ENCODE data around the gene SUCLG2. TPM values are rescaled to one million over a fixed set of nuclear protein-coding genes. Genes with fewer than 3 reads are reported as not detected.

SUCLG2 gene
- total RNA-seq, 2 experiments from 2014 or later = 28.3 to 44.7 TPM

DNA sequence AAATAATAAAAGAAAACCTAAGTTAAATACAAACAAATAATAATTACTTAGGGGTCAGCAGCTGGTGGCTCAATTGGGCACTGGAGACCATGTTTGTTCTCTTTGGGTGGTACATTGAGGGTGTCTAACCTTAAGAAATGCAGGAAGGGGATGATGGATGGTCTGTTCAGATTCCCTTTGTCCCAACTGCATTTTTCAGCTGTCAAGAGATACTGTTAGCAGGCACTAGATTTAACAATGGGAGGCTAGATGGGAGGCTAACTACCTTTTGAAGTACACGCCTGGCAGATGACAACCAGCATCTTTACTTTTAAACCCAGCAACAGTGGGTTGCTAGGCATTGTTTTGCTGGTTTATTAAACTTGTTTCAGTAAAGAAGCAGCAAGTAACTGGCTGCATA is 222.5 kb downstream of the SUCLG2 start:
- Histone ChIP-seq H3K9me2 (ENCODE audit: insufficient read depth, low read length) (no peaks in the 10 kb centered on the region), H3K36me3 (ENCODE audit: insufficient read depth, low read length) (no peaks in the 10 kb centered on the region), H3K4me1 (ENCODE audit: insufficient read depth, low read length, poor library complexity, severe bottlenecking) (no peaks in the 10 kb centered on the region), H3K9me3 (ENCODE audit: low read length) (no peaks in the 10 kb centered on the region), H4K20me1 (ENCODE audit: insufficient read depth, low read length) (no peaks in the 10 kb centered on the region), H2AFZ (ENCODE audit: low read length) (no peak overlapping the region), H3K4me2 (ENCODE audit: low read length) (no peak overlapping the region), H3K27ac (ENCODE audit: low read depth, low read length, poor library complexity, severe bottlenecking) (no peak overlapping the region), H3K79me2 (ENCODE audit: insufficient read depth, low read depth, low read length) (no peaks in the 10 kb centered on the region), H3K4me3 (ENCODE audit: low read depth, low read length, poor library complexity, severe bottlenecking) (no peak overlapping the region)
- DNase-seq (ENCODE audit: low spot score) = no peak
- ChIA-PET CTCF (ENCODE audit: unreplicated experiment) (no interaction called here), POLR2A (interaction anchor here (0.6 to 1.7 kb wide), 2 partner anchors 65 to 129 kb away, joined by 4 to 5 read pairs; no protein-coding TSS in a partner anchor)
- TF ChIP-seq, protein P1, sequence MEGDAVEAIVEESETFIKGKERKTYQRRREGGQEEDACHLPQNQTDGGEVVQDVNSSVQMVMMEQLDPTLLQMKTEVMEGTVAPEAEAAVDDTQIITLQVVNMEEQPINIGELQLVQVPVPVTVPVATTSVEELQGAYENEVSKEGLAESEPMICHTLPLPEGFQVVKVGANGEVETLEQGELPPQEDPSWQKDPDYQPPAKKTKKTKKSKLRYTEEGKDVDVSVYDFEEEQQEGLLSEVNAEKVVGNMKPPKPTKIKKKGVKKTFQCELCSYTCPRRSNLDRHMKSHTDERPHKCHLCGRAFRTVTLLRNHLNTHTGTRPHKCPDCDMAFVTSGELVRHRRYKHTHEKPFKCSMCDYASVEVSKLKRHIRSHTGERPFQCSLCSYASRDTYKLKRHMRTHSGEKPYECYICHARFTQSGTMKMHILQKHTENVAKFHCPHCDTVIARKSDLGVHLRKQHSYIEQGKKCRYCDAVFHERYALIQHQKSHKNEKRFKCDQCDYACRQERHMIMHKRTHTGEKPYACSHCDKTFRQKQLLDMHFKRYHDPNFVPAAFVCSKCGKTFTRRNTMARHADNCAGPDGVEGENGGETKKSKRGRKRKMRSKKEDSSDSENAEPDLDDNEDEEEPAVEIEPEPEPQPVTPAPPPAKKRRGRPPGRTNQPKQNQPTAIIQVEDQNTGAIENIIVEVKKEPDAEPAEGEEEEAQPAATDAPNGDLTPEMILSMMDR (conservative IDR thresholded peaks at IDR 0.05; ENCODE audit: low read length) = no peak
- TF ChIP-seq EZH2phosphoT487 (IDR thresholded peaks at IDR 0.05; ENCODE audit: borderline replicate concordance, low read depth, low read length) = no peak
- intact Hi-C loops (cut with micrococcal nuclease; ENCODE audit: unreplicated experiment) = no loop called here
- BruUV-seq (replicated peaks) = no TSS peak

DNA sequence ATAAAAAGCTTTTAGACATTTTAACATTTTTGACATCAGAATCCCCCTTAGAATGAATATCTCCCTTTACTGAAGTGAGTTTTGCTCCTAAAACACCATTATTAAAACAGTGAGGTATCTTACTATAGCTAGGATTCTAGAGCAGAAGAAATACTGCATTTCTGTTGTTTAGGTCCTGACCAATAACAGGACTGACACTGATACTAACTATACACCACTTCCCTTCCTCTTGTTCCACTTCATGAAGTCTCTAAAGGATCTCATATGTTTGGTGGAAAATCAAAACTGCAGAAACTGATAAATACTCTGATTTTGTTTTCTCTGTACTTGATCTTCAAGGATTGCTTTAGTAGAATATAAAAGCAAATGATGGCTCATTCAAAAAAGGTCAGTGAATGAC is 230.7 kb downstream of the SUCLG2 start:
- DNase-seq (ENCODE audit: low spot score) = no peak
- no peak overlapping the region for H3K27ac ChIP-seq (ENCODE audit: low read depth, low read length, poor library complexity, severe bottlenecking)
- H2AFZ ChIP-seq (ENCODE audit: low read length) = no peak overlapping the region
- peaks cover 10% of the 10 kb centered on the region; the same call in 1 of the 2 replicates for H3K9me3 ChIP-seq (ENCODE audit: low read length)
- H3K9me2 ChIP-seq (ENCODE audit: insufficient read depth, low read length) = no peaks in the 10 kb centered on the region
- intact Hi-C loops (cut with micrococcal nuclease; ENCODE audit: unreplicated experiment) = no loop called here
- H3K4me2 ChIP-seq (ENCODE audit: low read length) = no peak overlapping the region
- no peaks in the 10 kb centered on the region for H4K20me1 ChIP-seq (ENCODE audit: insufficient read depth, low read length)
- POLR2A ChIA-PET = interaction anchor here (0.8 to 0.9 kb wide), 2 partner anchors 10 to 97 kb away, joined by 3 to 6 read pairs; no protein-coding TSS in a partner anchor
- no peak overlapping the region for H3K4me3 ChIP-seq (ENCODE audit: low read depth, low read length, poor library complexity, severe bottlenecking)
- H3K36me3 ChIP-seq (ENCODE audit: insufficient read depth, low read length) = no peaks in the 10 kb centered on the region
- H3K4me1 ChIP-seq (ENCODE audit: insufficient read depth, low read length, poor library complexity, severe bottlenecking) = no peaks in the 10 kb centered on the region
- CTCF ChIA-PET (ENCODE audit: unreplicated experiment) = no interaction called here
- no TSS peak for BruUV-seq (replicated peaks)
- no peak for TF ChIP-seq EZH2phosphoT487 (IDR thresholded peaks at IDR 0.05; ENCODE audit: borderline replicate concordance, low read depth, low read length)
- TF ChIP-seq, protein P1 (conservative IDR thresholded peaks at IDR 0.05; ENCODE audit: low read length) = no peak
- H3K79me2 ChIP-seq (ENCODE audit: insufficient read depth, low read depth, low read length) = no peaks in the 10 kb centered on the region

DNA sequence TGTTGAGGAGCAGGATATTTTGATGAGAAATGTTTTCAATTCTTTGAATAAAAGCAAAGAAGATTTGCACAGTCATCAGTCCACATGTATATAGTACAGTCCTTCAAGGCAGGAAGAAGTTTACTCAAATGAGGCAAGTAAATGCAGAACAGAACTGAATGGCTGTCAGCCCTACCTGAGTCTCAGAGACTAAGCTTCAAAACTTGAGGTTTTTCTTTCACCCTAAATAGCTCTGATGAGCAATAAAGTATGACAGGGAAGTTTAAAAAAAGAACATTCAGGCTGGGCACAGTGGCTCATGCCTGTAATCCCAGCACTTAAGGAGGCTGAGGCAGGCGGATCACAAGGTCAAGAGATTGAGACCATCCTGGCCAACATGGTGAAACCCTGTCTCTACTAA is 232.5 kb downstream of the SUCLG2 start:
- intact Hi-C loops (cut with micrococcal nuclease; ENCODE audit: unreplicated experiment) = no loop called here
- CTCF ChIA-PET (ENCODE audit: unreplicated experiment) = no interaction called here
- Histone ChIP-seq H3K79me2 (ENCODE audit: insufficient read depth, low read depth, low read length) (no peaks in the 10 kb centered on the region), H3K4me3 (ENCODE audit: low read depth, low read length, poor library complexity, severe bottlenecking) (no peak overlapping the region), H3K9me2 (ENCODE audit: insufficient read depth, low read length) (no peaks in the 10 kb centered on the region), H3K27ac (ENCODE audit: low read depth, low read length, poor library complexity, severe bottlenecking) (no peak overlapping the region), H3K9me3 (ENCODE audit: low read length) (peaks cover 10% of the 10 kb centered on the region; the same call in 1 of the 2 replicates), H2AFZ (ENCODE audit: low read length) (no peak overlapping the region), H3K4me1 (ENCODE audit: insufficient read depth, low read length, poor library complexity, severe bottlenecking) (no peaks in the 10 kb centered on the region), H4K20me1 (ENCODE audit: insufficient read depth, low read length) (no peaks in the 10 kb centered on the region), H3K4me2 (ENCODE audit: low read length) (no peak overlapping the region), H3K36me3 (ENCODE audit: insufficient read depth, low read length) (no peaks in the 10 kb centered on the region)
- POLR2A ChIA-PET = interaction anchor here (0.6 to 1.4 kb wide), 2 partner anchors 8 to 9 kb away, joined by 3 to 4 read pairs; no protein-coding TSS in a partner anchor
- TF ChIP-seq, protein P1 (conservative IDR thresholded peaks at IDR 0.05; ENCODE audit: low read length) = no peak
- no peak for TF ChIP-seq EZH2phosphoT487 (IDR thresholded peaks at IDR 0.05; ENCODE audit: borderline replicate concordance, low read depth, low read length)
- BruUV-seq (replicated peaks) = no TSS peak
- DNase-seq (ENCODE audit: low spot score) = no peak

Data from OCI-LY7 (cell line).